GM19463 (cell line): Measurements from ENCODE around the gene SCTR.

ENCODE experiments used
- ATAC-seq: cut with Tn5 transposase; IDR thresholded peaks from one replicate; pipeline ENCODE4 v1.9.1; 2021; ENCODE audit warnings: mild to moderate bottlenecking, moderate library complexity; ENCODE audit not compliant: unreplicated experiment

Gene SCTR

GRCh38 chr2:119525614-119526013, 1.3 kb upstream of the SCTR start:
- no peak for ATAC-seq

- no peak for ATAC-seq
These were observed 816 bp downstream of the SCTR start for GRCh38 chr2:119523383-119523951.

- no peak for ATAC-seq
These were observed 1.6 kb downstream of the SCTR start for GRCh38 chr2:119522671-119523070.

DNA sequence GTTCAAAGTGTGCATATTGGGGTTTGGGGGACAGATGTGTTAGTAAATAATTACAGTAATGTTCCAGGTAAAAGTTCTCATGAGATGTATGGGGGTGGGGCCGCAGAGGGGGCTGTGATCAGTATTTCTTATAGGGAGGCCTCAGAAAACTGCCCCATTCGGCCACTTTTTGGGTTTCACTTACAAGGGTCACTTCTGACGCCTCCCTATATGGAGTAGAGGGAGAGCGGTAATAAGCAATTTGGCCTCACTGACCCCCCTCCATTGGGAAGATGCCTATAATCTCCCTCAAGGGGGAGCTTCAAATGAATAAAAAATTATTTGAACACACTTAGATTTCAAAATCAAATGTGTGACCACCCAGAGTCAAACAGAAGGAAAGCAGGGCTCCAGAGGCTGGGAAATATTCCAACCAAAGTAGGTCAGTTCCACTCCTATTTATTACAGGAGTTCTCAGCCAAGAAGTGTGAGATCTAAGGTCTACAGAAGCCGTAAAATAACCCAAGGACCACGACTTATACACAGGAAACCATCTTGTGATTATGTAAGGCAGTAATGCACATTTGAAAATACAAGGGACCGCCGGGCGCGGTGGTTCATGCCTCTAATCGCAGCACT, 2.7 kb downstream of the SCTR start:
- ATAC-seq, result no peak

DNA sequence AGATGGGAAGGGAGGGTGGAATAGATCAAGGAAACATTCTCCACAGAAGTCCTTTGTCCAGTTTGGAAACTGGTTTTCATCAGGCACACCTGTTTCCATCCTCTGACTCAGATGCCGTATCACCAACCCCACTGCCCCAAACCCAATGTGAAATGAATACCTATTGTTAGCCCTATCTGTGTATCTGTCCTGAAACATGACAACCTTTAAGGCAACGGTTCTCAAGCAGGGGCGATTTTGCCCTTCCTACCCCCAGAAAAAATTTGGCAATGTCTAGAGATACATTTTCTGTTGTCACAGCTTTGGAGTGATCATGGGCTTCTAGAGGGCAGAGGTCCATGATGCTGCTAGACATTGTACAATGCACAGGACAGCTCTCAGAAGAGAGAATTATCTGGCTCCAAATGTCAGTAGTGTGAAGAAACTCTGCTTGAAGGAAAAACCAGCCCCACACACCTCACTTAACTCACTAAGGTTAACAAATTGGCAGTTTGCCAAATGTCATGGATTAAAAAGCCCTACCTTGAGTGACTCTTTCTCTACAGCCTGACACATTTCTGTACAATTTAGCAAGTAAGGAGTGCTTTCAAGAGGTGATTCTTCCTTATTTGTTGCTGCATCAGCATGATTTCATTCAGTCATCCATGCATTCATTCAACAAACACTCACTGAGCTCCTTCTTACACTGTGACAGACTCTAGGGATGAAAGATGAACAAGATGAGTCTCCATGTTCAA, 3.4 kb downstream of the SCTR start:
- ATAC-seq, result no peak

DNA sequence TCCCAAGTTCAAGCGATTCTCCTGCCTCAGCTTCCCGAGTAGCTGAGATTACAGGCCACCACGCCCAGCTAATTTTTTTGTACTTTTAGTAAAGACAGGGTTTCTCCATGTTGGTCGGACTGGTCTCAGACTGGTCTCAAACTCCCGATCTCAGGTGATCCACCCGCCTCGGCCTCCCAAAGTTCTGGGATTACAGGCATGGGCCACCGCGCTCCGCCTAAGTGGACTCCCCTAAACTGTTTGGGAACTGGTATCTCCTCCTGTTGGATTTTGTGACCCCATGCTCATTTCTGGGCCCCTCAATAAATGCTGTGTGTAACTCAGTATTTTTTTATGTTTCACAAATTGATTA, 5.2 kb downstream of the SCTR start:
- no peak for ATAC-seq

DNA sequence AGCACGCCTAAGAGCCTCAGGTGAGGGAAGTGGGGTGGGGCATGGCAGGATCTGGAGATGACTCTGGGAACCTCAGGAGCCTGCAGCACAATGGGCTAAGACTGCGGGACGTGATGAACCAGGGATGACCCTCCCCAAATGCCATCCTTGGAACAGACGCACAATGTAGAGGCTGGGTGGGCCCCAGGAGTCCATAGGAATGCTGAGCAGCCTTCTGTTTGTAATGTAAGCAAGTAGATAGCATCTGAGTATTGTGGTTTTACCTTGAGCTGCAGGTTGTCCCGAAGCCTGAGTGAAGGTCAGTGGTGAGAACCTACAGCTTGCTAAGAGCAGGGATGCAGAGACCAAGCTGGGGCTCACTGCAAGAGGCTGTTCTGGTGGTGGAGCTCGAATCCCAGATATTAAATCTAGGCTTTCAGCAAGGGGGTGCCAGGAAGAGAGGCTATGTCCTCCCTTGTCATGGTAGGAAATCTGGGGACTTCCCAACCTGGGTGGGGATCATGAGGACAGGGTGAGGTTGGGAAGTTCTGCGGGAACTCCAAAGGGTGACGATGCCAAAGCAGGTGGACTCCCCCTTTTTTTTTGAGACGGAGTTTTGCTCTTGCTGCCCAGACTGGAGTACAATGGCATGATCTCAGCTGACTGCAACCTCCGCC, 5.8 kb downstream of the SCTR start:
- no peak for ATAC-seq

GRCh38 chr2:119517433-119517832, 6.8 kb downstream of the SCTR start:
- ATAC-seq, result peak; percentile 94

GRCh38 chr2:119516121-119516520, 8.2 kb downstream of the SCTR start:
- no peak for ATAC-seq

GRCh38 chr2:119513832-119514231, 10.5 kb downstream of the SCTR start:
- no peak for ATAC-seq

GRCh38 chr2:119512946-119513345, 11.3 kb downstream of the SCTR start:
- no peak for ATAC-seq

GRCh38 chr2:119511989-119512388, 12.3 kb downstream of the SCTR start:
- ATAC-seq, result no peak

- no peak for ATAC-seq
These were observed 15.5 kb downstream of the SCTR start for GRCh38 chr2:119508756-119509155.

DNA sequence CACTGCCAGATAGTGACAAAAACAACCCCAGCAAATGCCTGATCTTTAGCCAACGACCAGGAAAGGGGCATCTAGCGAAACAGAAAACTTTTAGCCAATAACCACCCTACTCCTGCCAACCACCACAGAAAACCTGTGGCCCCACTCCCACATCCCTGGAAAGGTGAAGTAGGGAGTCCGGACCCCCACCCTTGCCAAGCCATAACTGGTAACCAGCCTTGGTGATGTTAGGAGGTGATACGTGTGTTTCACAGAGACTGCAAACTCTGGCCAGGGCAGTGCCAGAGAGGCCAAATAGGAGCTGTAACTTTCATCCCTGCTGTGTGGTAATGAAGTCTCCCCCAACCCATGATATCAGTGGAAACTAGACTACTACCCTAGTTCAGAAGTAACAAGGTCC, 27.6 kb downstream of the SCTR start:
- no peak for ATAC-seq

GRCh38 chr2:119495948-119496347, 28.3 kb downstream of the SCTR start:
- no peak for ATAC-seq

GRCh38 chr2:119494163-119494790, 30.0 kb downstream of the SCTR start:
- ATAC-seq, result no peak

DNA sequence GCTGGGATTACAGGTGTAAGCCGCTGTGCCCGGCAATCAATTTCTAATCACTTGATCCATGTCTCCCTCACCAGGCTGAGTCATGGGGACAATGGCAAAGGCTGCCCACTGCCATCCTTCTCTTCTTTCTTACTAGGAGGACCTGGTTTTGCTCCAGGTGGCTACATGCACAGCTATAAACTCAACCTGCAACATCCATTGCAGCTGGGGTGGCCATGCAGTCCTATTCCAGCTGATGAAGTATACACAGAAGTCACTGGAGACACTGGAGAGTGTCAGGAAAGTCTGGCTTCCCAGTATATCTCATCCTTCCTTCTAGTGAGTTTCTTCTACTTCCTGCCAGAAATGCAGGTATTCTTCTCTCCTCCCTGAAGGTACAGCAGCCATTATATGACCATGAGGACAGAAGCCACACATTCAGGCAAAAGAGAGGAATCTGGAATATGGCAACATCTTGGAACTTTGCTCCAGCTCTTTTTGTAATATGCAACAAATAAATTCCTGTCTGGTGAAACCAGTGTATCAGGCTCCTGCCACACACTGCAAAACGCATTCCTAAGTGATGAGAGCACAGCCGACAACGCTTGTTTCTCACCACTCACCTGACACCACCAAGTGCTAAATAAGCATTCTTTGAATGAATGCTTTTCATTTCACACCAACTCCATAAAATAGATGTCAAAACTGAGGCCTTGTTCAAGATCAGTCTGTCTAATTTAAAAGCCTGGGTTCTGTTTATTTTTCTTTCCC, 32.3 kb downstream of the SCTR start:
- no peak for ATAC-seq

- no peak for ATAC-seq
These were observed 33.6 kb downstream of the SCTR start for GRCh38 chr2:119490653-119491195.

DNA sequence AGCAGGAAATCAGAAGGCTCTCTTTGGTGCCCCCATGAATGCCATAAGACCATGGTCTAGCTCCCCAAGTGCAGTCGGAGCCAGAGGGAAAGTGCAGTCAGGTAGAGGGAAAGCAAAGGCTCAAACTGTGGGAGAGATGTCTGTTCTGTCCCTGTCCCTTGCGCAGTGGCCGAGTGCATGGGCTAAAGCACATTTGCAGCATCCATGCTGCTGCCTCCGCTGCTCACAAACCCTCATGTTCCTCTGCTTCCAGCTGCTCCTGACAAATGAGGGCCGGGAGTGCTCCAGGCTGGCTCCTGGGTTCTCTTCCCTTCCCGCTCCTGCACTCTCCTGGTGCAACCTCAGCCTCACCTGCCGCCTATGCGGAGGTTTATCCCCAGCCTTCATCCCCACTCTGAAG, 34.2 kb downstream of the SCTR start:
- ATAC-seq, result no peak

GRCh38 chr2:119489232-119489952, 34.9 kb downstream of the SCTR start:
- ATAC-seq, result no peak
